ENCODE results near the gene RAP1A. TPM values are rescaled to one million over a fixed set of nuclear protein-coding genes. Genes with fewer than 3 reads are reported as not detected.

The RAP1A gene
- total RNA-seq, 1 experiment from 2014 or later = 25.4 TPM

Other genes with a start within 250 kb of the RAP1A start
- 2.3 to 3.9 TPM (median 2.7 TPM) in 3 replicates for gene OVGP1, start 192.1 kb upstream of the RAP1A start, total RNA-seq (2021)
- gene WDR77, start 170.5 kb upstream of the RAP1A start, total RNA-seq (2021) = 52.3 to 64.5 TPM (median 57.5 TPM) in 3 replicates
- gene ATP5PB, start 170.3 kb upstream of the RAP1A start, total RNA-seq (2021) = 243 to 284 TPM (median 253 TPM) in 3 replicates
- gene C1orf162, start 145.8 kb upstream of the RAP1A start, total RNA-seq (2021) = 0.77 to 0.92 TPM (median 0.78 TPM) in 3 replicates
- gene ADORA3, start 116.2 kb upstream of the RAP1A start, total RNA-seq (2021) = 0.15 to 0.25 TPM in 2 of 3 replicates, not detected in the other
- not detected in 3 replicates for gene TMIGD3, start 116.2 kb upstream of the RAP1A start, total RNA-seq (2021)
- 19.2 to 22.5 TPM (median 20.1 TPM) in 3 replicates for gene INKA2, start 119.6 kb downstream of the RAP1A start, total RNA-seq (2021)
- gene DDX20, start 136.1 kb downstream of the RAP1A start, total RNA-seq (2021) = 15.0 to 19.3 TPM (median 17.9 TPM) in 3 replicates